C4-2B (cell line): ENCODE results near the gene NUSAP1.

ENCODE experiments used
- CTCF ChIP-seq: fragments of 450-650 bp; conservative IDR thresholded peaks from 2 replicates; pipeline ENCODE4 v1.5.1; 2017; ENCODE audit warnings: mild to moderate bottlenecking
- ZFX ChIP-seq: fragments of 450-650 bp; IDR thresholded peaks from 2 replicates; pipeline ENCODE4 v1.6.1; 2017

- TF ChIP-seq CTCF (no peak), ZFX (no peak)
These were observed 47.4 kb upstream of the NUSAP1 start for GRCh38 chr15:41285285-41285684.
